Middle frontal gyrus (tissue), 1 donor: ENCODE data around the gene GMFB.

ENCODE experiments used
- DNase-seq: peaks from one replicate; pipeline ENCODE4 v3.0.0-alpha.2; 2015; ENCODE audit warnings: low spot score; ENCODE audit errors: extremely low spot score

GMFB gene

DNA sequence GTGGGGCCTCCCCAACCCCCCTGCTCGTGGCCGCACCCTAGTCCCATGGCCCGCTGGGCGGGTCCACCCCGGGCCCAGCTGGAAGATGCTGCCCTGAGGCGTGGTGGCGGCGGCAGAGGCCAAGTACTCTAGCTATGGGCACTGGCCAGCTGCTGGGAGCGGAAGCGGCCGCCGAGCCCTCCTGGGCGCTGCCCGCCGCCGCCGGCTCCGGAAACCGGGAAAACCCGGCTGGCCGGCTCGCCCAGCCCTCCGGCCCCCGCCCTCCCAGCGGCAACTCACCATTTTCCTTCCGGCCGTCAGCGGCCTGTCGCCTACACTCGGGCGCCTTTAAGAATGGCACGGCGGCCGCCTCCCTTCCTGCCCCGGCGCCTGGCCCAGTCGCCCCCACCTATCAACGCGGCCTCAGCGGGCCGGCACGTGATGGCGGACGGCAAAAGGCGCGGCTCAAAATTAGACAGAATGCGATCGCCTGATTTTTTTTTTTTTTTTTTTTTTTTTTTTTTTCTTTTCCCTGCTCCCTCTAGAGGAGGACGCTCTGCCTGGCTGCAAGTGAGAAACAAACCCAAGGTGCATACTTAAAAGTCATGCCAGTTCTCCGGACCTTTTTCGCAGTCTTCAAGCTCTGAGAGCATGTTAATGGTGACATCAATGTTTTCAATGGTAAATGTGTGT, at the start of gene GMFB:
Gene GMFB (minus strand): TSS at position 335 of the 672 bp plus-strand sequence. CDS start 53 bp downstream, at position 282.
- DNase-seq, result peak; percentile 64

DNA sequence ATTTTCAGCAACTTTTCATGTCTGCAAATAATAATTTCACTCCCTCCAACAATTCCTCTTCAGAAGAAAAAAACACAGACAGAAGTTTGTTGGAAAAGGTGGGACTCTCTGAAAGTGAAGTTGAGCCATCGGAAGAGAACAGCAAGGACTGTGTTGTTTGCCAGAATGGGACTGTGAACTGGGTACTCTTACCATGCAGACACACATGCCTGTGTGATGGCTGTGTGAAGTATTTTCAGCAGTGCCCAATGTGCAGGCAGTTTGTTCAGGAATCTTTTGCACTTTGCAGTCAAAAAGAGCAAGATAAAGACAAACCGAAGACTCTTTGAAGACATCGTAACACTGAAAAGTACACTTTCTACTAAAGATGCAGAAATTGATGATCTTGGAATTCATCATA, 49.3 kb upstream of the GMFB start:
- no peak for DNase-seq

DNA sequence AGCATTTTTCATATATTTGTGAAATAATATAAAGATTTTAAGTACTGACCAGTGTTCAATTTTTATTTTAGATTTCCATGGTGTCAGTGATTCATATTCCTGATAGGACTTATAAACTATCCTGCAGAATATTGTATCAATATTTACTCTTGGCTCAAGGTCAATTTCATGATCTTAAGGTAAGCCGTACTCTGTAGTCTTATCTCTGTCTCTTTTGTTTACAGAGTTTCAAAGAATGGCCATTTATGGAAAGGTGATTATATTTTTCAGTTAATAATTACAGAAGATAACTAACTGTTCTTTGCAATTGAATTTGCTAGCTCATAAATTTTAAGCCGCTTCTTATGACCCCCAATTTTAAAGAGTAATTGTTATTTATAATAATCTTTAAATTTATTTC, 48.9 kb upstream of the GMFB start:
- no peak for DNase-seq

DNA sequence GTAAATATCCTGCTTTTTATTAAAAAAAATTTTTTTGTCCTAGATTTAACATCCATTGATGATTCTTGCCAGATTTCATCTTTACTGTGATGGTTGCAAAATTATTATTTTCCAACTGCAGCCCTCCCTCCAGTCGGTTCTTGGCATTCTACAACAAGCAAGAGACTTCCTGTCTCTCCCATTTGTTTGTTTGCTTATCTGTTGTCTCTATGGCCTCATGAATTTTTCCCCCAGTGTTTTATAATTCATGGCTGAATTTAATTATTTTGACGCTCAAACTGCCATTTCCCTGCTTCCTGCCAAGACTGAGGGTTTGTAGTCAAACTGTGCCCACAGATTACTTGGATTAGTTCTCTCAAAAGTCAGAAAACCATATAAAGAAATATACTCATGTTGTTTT, 46.9 kb upstream of the GMFB start:
- DNase-seq, result no peak

DNA sequence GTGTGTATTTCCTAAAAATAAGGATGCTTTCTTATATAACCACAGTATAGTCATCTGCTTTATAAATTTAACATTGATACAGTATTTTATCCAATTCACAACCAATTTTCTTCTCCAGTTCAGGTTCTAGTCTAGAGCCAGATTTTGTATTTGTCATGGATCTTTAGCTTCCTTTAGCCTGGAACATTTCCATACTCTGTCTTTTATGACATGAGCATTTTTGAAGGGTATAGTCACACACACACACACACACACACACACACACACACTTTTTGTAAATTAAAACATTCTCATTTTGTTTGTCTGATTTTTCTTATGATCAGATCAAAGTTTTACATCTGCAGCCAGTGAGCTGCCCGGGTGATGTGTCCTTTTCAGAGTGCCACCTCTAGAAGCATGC, 46.3 kb upstream of the GMFB start:
- no peak for DNase-seq

DNA sequence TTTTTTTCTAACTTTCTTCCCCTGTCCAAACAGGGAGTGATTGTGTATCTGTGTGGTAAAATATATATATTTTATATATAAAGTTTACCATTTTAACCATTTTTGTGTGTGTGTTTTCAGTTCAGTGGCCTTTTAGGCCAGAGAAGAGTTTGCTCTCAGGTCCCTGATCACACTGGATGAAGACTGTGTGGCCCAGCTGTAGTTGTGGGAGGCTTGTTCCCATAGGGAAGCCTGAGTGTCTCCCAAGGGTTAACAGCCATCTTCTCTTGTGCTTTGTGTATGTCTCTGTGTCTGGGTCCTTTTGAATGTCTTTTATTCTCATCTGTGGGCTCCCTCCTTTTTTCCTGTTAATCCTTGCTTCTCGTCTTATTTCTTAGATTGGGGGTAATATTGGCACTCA, 44.3 kb upstream of the GMFB start:
- DNase-seq, result no peak

DNA sequence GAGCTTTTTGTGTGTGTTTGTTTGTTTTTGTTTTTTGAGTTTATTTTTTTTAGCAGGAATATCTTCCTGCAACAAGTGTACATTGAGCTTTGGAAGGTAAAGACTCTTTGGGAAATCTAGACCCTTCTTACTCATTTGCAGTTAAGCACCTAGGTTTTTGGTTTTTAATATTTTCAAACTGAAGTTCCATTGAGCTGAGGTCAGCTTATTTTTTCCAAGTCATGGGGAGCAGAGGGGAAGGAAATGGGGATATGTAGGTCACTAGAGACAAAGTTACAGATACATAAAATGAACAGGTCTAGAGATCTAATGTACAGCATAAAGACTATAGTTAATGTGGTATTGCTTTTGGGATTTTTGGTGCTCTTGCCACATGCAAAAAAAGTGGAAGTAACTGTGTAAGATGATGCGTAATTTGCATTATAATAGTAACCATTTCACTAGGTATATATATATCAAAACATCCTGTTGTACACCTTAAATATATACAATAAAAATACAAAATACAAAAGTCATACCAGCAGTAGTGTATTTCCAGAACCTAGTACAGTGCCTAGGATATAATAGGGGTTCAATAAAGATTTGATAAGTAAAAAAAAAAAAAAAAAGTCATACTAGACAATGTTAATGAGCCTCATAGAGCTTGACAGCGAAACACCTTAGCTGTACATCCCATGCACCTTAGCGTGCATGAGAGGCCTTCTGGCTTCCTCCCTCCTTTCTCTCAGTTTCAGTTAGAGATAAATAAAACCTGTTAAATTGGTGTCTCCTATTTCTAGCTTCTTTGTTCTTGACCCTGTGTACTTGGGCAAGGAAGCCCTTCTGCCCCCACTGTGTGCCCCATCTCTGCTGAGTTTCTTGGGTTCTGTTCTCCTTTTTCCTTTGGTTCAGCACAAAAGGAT, 43.6 kb upstream of the GMFB start:
- no peak for DNase-seq

DNA sequence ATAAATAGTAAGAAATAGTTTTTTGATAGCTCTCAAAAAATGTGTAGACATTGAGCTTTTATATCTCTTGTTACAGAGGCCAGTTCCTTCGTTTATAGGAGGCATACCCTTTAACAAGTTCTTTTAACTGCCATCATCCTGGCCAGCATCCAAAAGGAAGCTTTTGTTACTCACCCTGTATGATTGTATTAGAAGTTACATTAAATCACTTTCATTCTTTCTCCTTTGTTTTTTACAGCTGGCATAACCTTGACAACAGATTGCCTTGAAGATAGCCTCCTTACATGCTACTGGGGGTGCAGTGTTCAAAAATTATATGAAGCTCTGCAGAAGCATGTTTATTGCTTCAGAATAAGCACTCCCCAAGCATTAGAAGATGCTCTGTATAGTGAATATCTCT, 41.0 kb upstream of the GMFB start:
- no peak for DNase-seq

DNA sequence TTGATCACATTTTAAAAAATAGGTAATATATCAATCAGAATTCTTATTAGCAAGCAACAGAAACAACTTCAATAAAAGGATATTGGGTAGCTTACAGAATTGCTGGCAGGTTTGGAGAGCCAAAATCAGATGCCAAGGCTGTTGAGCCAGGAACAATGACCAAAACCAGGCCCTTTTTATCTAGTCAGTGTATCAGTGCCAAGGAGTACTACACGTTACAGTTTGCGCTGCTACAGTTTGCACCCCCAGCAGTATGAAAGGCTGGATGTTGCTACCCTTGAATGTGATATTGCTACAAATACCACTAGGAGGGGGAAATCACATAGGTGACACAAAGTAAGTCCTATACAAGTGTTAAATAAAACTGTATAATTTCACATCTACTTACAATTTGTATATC, 40.2 kb upstream of the GMFB start:
- no peak for DNase-seq

DNA sequence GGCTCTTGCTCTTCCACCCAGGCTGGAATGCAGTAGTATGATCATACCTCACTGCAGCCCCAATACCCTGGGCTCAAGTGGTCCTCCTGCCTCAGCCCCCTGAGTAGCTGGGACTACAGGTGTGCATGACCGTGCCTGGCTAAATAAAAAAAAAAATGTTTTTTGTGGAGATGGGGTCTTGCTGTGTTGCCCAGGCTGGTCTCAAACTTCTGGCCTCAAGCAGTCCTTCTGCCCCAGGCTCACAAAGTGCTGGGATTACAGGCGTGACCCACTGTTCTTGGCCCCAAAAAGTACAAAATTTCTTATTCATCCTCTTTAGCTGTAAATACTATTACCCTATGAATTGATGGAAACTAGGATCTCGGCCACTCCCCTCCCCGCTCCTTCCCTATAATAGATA, 35.6 kb upstream of the GMFB start:
- no peak for DNase-seq

DNA sequence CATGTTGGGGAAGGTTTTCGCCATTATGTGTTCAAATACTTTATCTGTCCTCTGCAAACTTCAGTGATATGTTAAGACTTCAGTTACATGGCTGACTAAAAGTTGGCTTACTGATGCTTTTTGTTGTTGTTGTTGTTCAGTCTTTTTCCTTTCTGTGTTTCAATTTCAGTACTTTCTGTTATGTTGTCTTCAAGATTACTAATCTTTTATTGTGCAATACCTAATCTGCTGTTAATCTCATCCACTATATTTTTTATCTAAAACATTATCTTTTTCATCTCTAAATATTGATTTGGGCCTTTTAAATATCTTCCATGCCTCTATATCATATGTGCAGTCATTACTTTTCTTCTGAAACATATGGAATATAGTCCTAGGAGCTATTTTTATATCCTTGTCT, 27.9 kb upstream of the GMFB start:
- no peak for DNase-seq

DNA sequence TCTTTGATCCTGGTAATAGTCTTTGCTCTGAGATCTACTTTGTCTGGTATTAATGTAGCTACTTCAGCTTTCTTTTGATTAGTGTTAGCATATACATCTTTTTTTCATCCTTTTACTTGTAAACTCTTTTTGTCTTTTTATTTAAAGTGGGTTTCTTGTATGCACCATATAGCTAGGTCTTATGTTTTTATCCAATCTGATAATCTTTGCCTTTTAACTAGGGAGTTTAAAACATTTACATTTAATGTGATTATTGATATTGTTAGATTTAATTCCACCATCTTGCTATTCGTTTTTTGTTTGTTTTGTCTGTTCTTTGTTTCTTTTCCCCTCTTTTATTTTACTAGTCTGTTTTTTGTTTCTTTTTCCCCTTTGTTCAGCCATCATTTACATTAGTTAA, 26.9 kb upstream of the GMFB start:
- no peak for DNase-seq

DNA sequence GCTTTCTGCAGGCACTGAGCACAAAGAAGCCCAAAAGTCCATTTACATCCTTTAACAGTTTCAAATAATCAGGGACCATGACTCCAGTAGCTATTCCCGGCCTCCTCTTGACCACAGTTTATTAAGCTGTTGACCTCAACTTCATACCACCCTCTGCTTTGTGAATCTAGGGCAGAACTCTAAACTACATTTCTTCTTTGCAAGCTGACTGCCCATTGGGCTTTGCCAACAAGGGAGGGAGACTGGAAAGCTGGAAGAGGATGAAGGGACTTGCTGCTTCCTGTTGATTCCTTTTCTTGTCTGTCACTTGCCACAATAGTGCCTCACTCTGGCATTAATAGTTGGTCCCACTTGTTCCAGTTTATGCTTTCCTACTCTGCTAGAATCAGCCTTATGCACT, 23.6 kb upstream of the GMFB start:
- DNase-seq, result no peak

DNA sequence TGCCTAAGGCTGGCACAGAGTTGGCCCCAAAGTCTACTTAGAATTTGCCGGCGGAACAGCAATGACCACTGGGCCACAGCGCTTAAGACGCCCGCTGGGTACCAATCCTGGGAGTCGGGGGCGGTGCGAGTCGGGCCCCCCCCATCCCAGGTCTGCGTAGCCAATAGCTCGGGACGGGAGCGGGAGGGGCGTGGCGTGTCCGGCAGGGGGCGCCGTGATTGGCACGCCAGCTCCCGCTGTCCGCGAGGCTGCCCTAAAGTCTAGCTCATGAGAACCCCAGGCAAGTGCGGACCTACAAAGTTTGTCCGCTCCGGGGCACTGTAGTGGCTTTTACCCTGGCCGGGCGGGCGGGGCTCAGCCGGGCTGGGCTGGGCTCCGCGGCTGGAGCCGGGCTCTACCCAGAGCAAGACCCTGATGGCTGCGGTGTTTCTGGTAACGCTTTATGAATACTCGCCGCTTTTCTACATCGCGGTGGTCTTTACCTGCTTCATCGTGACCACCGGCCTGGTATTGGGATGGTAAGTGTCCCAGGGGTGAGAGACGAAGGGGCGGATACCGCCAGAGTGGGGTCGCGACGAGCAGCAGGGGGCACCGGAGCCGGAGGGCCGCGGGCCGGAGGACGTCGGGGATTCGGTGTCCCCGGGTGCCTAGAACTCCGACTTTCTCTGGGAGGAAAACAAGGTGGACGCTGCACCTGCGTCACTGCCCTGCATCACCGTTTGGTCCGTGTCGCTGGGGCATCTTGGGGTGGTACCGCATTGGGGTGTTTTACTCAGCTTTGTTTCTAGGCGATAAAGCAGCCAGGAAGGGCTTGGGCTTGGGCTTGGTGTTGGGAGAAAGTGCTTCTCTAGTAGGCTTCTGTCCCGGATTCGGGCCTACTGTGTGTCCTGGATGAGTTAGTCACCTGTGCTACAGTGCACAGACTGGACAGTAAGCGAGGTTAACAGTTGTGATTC, 21.0 kb upstream of the GMFB start, which contains the start of gene CGRRF1:
Gene CGRRF1 (plus strand): TSS at position 361 of the 956 bp plus-strand sequence. CDS start 54 bp downstream, at position 415.
- DNase-seq, result peak; percentile 97

DNA sequence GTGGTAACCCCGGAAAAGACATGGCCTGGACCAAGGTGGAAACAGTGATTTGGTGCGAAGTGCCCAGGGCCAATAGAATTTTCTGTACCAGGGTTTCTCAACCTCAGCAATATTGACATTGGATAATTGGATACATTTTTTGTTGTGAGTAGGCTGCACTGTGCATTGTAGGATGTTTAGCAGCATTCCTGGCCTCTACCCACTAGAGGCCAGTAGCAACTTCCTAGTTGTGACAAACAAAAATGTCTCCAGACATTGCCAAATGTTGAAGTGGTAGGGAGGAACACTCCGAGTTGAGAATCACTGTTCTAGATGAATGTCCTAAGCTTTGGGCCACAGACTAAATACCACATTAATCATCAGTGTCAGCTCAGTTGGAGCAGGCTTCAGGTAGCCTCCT, 14.7 kb upstream of the GMFB start:
- no peak for DNase-seq

DNA sequence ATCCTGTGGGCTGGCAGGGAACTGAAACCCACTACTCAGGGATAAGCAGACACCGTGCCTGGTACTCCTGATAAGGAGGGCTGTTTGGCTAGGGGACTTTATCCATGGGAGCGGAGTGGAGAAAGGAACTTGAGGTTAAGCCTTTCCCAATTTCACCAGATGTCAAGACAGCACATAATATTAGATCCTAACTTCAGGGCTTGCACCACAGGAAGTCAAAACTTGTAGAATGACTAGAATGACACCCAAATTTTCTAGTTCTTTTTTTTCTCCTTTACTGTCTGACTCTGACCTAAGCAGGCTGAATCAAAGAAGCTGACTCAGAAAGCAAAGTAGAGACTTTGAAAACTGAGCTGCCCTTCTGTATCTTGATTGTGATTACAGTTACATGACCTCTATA, 13.8 kb upstream of the GMFB start:
- no peak for DNase-seq

DNA sequence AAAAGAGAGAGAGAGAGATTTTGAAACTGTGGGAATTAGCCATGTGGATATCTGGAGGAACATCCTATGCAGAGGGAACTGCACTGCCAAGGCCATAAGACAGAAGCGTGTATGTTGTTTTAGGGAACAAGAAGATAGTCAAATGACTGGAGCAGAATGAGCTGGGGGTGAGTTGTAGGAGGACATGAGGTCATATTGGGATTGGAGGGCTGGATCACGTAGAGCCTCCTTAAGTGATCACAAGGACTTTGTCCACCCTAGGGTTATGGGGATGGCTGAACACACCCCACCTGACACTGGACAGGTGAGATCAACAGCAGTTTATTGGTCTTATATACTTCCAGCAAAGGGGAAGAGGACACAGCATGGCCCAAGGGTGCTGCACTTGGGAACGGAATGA, 12.7 kb upstream of the GMFB start:
- no peak for DNase-seq

DNA sequence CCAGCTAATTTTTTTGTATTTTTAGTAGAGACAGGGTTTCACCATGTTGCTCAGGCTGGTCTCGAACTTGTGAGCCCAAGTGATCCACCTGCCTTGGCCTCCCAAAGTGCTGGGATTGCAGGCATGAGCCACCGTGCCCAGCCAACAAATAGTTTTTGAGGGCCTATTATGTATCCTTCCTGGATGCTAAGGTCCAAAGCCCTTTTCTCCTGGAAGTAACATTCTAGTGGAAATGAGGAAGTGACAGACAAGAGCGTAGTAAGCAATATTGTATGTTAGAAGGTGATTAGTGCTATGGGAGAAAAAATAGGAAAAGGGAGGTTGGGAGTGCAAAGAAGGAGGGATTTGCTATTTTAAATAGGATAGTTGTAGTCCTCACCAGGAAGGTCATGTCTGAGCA, 12.0 kb upstream of the GMFB start:
- DNase-seq, result no peak

DNA sequence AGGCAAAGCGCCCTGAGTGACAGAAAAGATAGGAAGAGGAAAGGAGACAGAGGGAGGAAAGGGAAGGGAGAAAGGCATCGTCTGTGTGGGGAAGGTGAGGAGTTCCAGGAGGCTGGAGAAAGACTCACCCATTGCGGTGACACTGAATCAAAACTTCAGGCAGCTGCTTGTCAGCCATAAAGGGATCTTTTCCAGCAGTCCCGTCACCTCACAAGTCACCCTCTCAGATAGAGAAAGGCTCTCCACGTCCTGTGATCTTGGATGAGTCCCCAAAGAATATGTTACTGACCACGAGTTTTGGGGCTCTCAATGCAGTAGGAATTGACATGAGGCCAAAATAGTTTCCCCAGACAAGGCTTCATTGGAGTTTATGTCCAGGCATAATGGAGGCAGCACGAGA, 9.8 kb upstream of the GMFB start:
- no peak for DNase-seq

DNA sequence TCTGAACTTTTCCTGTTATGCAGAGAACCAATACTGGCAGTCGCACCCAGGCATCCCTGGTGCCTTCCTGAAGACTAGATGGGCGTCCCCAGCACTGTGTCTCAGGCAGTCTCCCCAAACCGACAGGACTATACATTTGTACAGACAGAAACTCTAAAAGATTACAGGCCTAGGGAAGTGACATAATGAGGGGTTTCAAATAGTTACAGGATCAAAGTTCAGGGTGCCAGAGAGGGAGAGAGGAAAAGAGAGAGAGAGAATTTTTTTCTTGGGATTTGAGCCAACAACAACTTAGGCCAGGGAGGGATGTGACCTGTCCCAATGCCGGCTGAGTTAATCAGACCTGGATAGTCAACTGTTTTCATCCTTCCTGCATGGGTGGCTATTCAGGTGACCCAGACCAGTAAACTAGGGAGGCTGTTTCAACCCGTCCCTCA, 9.3 kb upstream of the GMFB start:
- DNase-seq, result no peak

DNA sequence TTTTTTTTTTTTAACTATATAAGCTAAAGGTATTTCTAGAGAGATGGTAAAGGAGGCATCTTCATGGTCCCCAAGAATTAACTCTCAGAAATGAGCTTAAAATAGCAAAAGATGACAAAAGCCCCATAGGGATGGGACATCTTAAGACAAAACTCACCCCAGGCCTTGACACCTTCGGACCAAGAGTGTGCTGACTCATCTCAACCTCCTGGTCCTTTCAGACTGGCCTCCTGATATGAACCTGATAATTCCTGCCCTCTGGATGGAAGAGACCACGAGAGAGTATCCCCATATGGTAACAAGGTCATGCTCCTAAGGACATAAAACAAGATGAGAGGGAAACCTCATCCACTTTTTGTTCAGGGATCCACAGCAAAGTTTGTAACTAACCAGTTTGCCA, 8.4 kb upstream of the GMFB start:
- DNase-seq, result no peak

DNA sequence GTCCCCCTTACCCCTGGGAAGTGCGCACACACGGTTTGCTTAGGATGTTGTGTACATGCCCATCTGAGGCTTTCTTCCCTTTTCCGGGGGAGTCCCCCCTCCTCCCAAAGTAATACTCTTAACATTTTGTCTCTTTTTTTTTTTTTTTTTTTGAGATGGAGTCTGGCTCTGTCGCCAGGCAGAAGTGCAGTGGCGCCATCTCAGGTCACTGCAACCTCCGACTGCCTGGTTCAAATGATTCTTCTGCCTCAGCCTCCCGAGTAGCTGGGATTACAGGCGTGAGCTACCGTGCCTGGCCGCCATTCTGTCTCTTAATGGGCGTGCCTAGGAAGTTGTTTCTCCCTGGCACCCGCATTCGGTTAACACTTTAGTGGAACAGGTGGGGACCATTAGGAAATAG, 4.5 kb upstream of the GMFB start:
- no peak for DNase-seq
